ENCODE data around the gene PTBP3. TPM values are rescaled to one million over a fixed set of nuclear protein-coding genes. Genes with fewer than 3 reads are reported as not detected.
A peak's percentile ranks its signal among the peaks of the same experiment; 100 is the strongest.
"Not testable (repeated sequence)": the region's sequence is repeated elsewhere in the genome, so short reads cannot be mapped to it uniquely, and the experiment has no call there.

PTBP3 gene
- polyA plus RNA-seq, 2 donors = 15.8 to 23.7 TPM

DNA sequence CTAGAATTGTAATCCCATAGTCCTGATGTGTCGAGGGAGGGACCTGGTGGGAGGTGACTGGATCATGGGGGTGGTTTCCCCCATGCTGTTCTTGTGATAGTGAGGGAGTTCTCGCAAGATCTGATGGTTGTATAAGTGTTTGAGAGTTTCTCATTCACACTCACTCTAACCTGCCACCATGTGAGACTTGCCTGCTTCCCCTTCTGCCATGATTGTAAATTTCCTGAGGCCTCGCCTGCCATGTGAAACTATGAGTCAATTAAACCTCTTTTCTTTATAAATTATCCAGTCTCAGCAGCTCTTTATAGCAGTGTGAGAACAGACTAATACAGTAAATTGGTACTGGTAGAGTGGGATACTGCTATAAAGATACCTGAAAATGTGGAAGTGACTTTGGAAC is 50.6 kb downstream of the PTBP3 start:
- not testable (repeated sequence) for H3K4me1 ChIP-seq (ENCODE audit: control insufficient read depth in 2 of 2, insufficient read depth in 2 of 2, low read length in 1 of 2); H3K9me3 ChIP-seq (ENCODE audit: control insufficient read depth in 2 of 2, insufficient read depth in 1 of 2, low read depth in 1 of 2, low read length in 1 of 2); H3K27me3 ChIP-seq (ENCODE audit: control insufficient read depth in 1 of 2, insufficient read depth in 2 of 2, low read length in 2 of 2); H3K36me3 ChIP-seq (ENCODE audit: control insufficient read depth in 2 of 2, insufficient read depth in 2 of 2, low read length in 1 of 2); H3K27ac ChIP-seq (ENCODE audit: low read depth in 2 of 2, low read length in 1 of 2); H3K4me3 ChIP-seq (ENCODE audit: low read depth in 1 of 2, low read length in 2 of 2)
- 93 to 95% methylated on average over 3 of the region's 3 CpGs for WGBS, 2 donors

- Histone ChIP-seq H3K4me1 (ENCODE audit: control insufficient read depth in 2 of 2, insufficient read depth in 2 of 2, low read length in 1 of 2) (no peaks in the 10 kb centered on the region), H3K36me3 (ENCODE audit: control insufficient read depth in 2 of 2, insufficient read depth in 2 of 2, low read length in 1 of 2) (peaks cover 0 to 3% of the 10 kb centered on the region in 2 donors), H3K27me3 (ENCODE audit: control insufficient read depth in 1 of 2, insufficient read depth in 2 of 2, low read length in 2 of 2) (no peaks in the 10 kb centered on the region), H3K27ac (ENCODE audit: low read depth in 2 of 2, low read length in 1 of 2) (no peak overlapping the region), H3K4me3 (ENCODE audit: low read depth in 1 of 2, low read length in 2 of 2) (no peak overlapping the region), H3K9me3 (ENCODE audit: control insufficient read depth in 2 of 2, insufficient read depth in 1 of 2, low read depth in 1 of 2, low read length in 1 of 2) (peaks cover 0 to 3% of the 10 kb centered on the region in 2 donors)
- 97 to 99% methylated on average over 2 of the region's 2 CpGs for WGBS, 2 donors
Measured at GRCh38 chr9:112280904-112281303, 52.5 kb downstream of the PTBP3 start.

DNA sequence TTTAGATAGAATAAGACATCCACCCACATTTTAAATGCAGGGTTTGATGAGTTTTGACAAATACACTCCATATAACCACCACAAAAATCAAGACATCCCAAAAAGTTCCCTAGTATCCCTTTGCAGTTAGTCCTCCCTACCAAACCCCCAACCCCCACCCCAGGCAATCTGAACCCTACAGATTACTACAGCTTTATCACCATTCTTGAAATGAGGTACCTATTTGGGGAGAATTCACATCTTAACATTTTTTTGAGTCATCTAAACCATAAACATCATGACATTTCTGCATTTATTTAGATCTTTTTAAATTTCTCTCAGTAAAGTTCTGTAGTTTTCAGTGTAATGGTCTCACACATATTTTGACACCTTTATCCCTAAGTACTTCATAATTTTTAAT is 53.9 kb downstream of the PTBP3 start:
- Histone ChIP-seq H3K27me3 (ENCODE audit: control insufficient read depth in 1 of 2, insufficient read depth in 2 of 2, low read length in 2 of 2) (no peaks in the 10 kb centered on the region), H3K27ac (ENCODE audit: low read depth in 2 of 2, low read length in 1 of 2) (no peak overlapping the region), H3K9me3 (ENCODE audit: control insufficient read depth in 2 of 2, insufficient read depth in 1 of 2, low read depth in 1 of 2, low read length in 1 of 2) (peaks cover 0 to 3% of the 10 kb centered on the region in 2 donors), H3K4me1 (ENCODE audit: control insufficient read depth in 2 of 2, insufficient read depth in 2 of 2, low read length in 1 of 2) (no peaks in the 10 kb centered on the region), H3K4me3 (ENCODE audit: low read depth in 1 of 2, low read length in 2 of 2) (no peak overlapping the region), H3K36me3 (ENCODE audit: control insufficient read depth in 2 of 2, insufficient read depth in 2 of 2, low read length in 1 of 2) (peaks cover 0 to 3% of the 10 kb centered on the region in 2 donors)

DNA sequence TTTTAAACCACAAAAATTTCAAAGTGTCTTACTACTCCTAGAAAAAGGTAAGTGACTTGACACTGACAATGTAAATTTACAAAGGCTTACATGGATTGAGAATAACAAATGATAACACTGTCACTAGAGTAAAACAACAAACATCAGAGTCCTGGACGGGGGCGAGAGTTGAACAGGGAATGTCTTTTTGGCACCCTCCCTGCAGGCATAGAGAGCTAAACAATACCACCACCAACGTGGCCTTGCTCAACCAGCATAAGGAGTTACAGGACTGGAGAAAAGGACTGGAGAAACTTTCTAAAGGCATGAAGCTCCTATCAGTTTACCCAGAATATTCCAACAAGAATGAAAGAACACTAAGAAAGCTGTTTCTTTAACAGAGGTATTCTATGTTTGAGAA is 55.3 kb downstream of the PTBP3 start:
- Histone ChIP-seq H3K4me1 (ENCODE audit: control insufficient read depth in 2 of 2, insufficient read depth in 2 of 2, low read length in 1 of 2) (no peaks in the 10 kb centered on the region), H3K36me3 (ENCODE audit: control insufficient read depth in 2 of 2, insufficient read depth in 2 of 2, low read length in 1 of 2) (no peaks in the 10 kb centered on the region), H3K4me3 (ENCODE audit: low read depth in 1 of 2, low read length in 2 of 2) (no peak overlapping the region), H3K27ac (ENCODE audit: low read depth in 2 of 2, low read length in 1 of 2) (peak overlapping the region; percentile 22 to 31), H3K9me3 (ENCODE audit: control insufficient read depth in 2 of 2, insufficient read depth in 1 of 2, low read depth in 1 of 2, low read length in 1 of 2) (no peaks in the 10 kb centered on the region), H3K27me3 (ENCODE audit: control insufficient read depth in 1 of 2, insufficient read depth in 2 of 2, low read length in 2 of 2) (no peaks in the 10 kb centered on the region)
- WGBS, 2 donors = 50 to 52% methylated on average over 3 of the region's 3 CpGs

DNA sequence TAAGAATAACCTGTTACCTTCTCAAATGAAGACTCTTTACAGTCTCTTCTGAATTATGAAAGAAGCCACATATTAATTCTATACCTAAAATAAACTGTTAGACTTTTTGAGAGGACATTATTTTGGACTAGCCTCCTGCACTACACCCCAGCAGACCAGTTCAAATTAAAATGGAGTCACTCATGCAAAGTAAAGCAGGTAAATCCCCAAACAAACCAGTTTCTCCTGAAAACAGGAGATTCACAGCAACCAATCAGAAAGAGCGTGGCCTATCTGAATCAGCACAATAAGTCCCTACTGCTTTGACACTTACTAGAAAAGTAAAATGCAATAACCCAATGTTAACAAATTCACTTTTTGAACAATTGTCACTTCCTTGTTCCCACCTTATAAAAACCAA is 58.8 kb downstream of the PTBP3 start:
- no peaks in the 10 kb centered on the region for H3K9me3 ChIP-seq (ENCODE audit: control insufficient read depth in 2 of 2, insufficient read depth in 1 of 2, low read depth in 1 of 2, low read length in 1 of 2)
- H3K27ac ChIP-seq (ENCODE audit: low read depth in 2 of 2, low read length in 1 of 2) = no peak overlapping the region
- no peak overlapping the region for H3K4me3 ChIP-seq (ENCODE audit: low read depth in 1 of 2, low read length in 2 of 2)
- no peaks in the 10 kb centered on the region for H3K36me3 ChIP-seq (ENCODE audit: control insufficient read depth in 2 of 2, insufficient read depth in 2 of 2, low read length in 1 of 2)
- no peaks in the 10 kb centered on the region for H3K27me3 ChIP-seq (ENCODE audit: control insufficient read depth in 1 of 2, insufficient read depth in 2 of 2, low read length in 2 of 2)
- no peaks in the 10 kb centered on the region for H3K4me1 ChIP-seq (ENCODE audit: control insufficient read depth in 2 of 2, insufficient read depth in 2 of 2, low read length in 1 of 2)
- WGBS, 2 donors = 77 to 81% methylated on average over 1 of the region's 1 CpG

GRCh38 chr9:112273876-112274275 is 59.5 kb downstream of the PTBP3 start:
- no peak overlapping the region for H3K4me3 ChIP-seq (ENCODE audit: low read depth in 1 of 2, low read length in 2 of 2)
- H3K27ac ChIP-seq (ENCODE audit: low read depth in 2 of 2, low read length in 1 of 2) = no peak overlapping the region
- H3K36me3 ChIP-seq (ENCODE audit: control insufficient read depth in 2 of 2, insufficient read depth in 2 of 2, low read length in 1 of 2) = no peaks in the 10 kb centered on the region
- H3K9me3 ChIP-seq (ENCODE audit: control insufficient read depth in 2 of 2, insufficient read depth in 1 of 2, low read depth in 1 of 2, low read length in 1 of 2) = no peaks in the 10 kb centered on the region
- no peaks in the 10 kb centered on the region for H3K4me1 ChIP-seq (ENCODE audit: control insufficient read depth in 2 of 2, insufficient read depth in 2 of 2, low read length in 1 of 2)
- 60 to 66% methylated on average over 3 of the region's 3 CpGs for WGBS, 2 donors
- H3K27me3 ChIP-seq (ENCODE audit: control insufficient read depth in 1 of 2, insufficient read depth in 2 of 2, low read length in 2 of 2) = no peaks in the 10 kb centered on the region

- WGBS, 2 donors = 94 to 96% methylated on average over 2 of the region's 2 CpGs
- H3K4me3 ChIP-seq (ENCODE audit: low read depth in 1 of 2, low read length in 2 of 2) = no peak overlapping the region
- H3K4me1 ChIP-seq (ENCODE audit: control insufficient read depth in 2 of 2, insufficient read depth in 2 of 2, low read length in 1 of 2) = no peaks in the 10 kb centered on the region
- no peaks in the 10 kb centered on the region for H3K27me3 ChIP-seq (ENCODE audit: control insufficient read depth in 1 of 2, insufficient read depth in 2 of 2, low read length in 2 of 2)
- H3K9me3 ChIP-seq (ENCODE audit: control insufficient read depth in 2 of 2, insufficient read depth in 1 of 2, low read depth in 1 of 2, low read length in 1 of 2) = no peaks in the 10 kb centered on the region
- H3K36me3 ChIP-seq (ENCODE audit: control insufficient read depth in 2 of 2, insufficient read depth in 2 of 2, low read length in 1 of 2) = no peaks in the 10 kb centered on the region
- H3K27ac ChIP-seq (ENCODE audit: low read depth in 2 of 2, low read length in 1 of 2) = no peak overlapping the region
Measured at GRCh38 chr9:112271466-112272098, 61.8 kb downstream of the PTBP3 start.

DNA sequence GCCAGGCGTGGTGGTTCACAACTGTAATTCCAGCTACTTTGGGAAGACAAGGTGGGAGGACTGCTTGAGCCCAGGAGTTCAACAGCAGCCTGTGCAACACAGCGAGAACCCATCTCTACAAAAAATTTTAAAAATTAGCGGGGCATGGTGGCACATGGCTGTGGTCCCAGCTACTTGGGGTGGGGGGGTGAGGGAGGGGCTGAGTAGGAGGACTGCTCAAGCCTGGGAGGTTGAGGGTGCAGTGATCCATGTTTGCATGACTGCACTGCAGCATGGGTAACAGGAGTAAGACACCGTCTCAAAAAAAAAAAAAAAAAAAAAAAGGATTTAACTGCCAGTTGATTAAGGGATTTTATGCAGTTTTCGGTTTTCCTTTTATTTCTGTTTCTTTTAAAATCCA is 65.0 kb downstream of the PTBP3 start:
- Histone ChIP-seq H3K4me3 (ENCODE audit: low read depth in 1 of 2, low read length in 2 of 2) (no peak overlapping the region), H3K27me3 (ENCODE audit: control insufficient read depth in 1 of 2, insufficient read depth in 2 of 2, low read length in 2 of 2) (no peaks in the 10 kb centered on the region), H3K4me1 (ENCODE audit: control insufficient read depth in 2 of 2, insufficient read depth in 2 of 2, low read length in 1 of 2) (no peaks in the 10 kb centered on the region), H3K36me3 (ENCODE audit: control insufficient read depth in 2 of 2, insufficient read depth in 2 of 2, low read length in 1 of 2) (no peaks in the 10 kb centered on the region), H3K9me3 (ENCODE audit: control insufficient read depth in 2 of 2, insufficient read depth in 1 of 2, low read depth in 1 of 2, low read length in 1 of 2) (no peaks in the 10 kb centered on the region), H3K27ac (ENCODE audit: low read depth in 2 of 2, low read length in 1 of 2) (no peak overlapping the region)
- 94% methylated on average over 5 of the region's 5 CpGs for WGBS, 2 donors

DNA sequence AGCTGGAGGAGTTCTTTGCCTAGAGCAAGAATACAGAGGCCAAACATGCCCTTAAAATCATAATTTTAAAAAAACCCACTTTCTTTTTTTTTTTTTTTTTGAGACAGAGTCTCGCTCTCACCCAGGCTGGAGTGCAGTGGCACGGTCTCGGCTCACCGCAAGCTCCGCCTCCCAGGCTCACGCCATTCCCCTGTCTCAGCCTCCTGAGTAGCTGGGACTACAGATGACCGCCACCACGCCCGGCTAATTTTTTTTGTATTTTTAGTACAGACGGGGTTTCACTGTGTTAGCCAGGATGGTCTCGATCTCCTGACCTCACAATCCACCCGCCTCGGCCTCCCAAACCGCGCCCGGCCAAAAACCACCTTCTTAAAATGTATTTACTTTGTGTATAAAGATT is 66.3 kb downstream of the PTBP3 start:
- not testable (repeated sequence) for H3K27ac ChIP-seq (ENCODE audit: low read depth in 2 of 2, low read length in 1 of 2); H3K36me3 ChIP-seq (ENCODE audit: control insufficient read depth in 2 of 2, insufficient read depth in 2 of 2, low read length in 1 of 2); H3K27me3 ChIP-seq (ENCODE audit: control insufficient read depth in 1 of 2, insufficient read depth in 2 of 2, low read length in 2 of 2); H3K4me1 ChIP-seq (ENCODE audit: control insufficient read depth in 2 of 2, insufficient read depth in 2 of 2, low read length in 1 of 2); H3K9me3 ChIP-seq (ENCODE audit: control insufficient read depth in 2 of 2, insufficient read depth in 1 of 2, low read depth in 1 of 2, low read length in 1 of 2); H3K4me3 ChIP-seq (ENCODE audit: low read depth in 1 of 2, low read length in 2 of 2)
- 96 to 98% methylated on average over 16 of the region's 16 CpGs for WGBS, 2 donors

DNA sequence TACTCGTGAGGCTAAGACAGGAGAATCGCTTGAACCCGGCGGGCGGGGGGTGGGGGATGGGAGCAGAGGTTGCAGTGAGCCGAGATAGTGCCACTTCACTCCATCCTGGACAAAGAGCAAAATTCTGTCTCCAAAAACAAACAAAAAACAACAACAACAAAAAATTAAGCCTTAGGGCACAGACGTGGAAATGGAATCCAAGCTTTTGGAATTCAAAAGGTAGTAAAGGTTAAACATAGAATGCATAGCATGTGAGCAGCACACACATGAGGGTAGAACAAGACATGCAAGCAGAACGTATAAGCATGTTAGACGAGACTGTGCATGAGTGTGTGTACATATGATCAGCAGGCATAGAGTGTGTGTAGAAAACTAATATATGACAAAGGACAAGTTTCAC is 68.0 kb downstream of the PTBP3 start:
- no peaks in the 10 kb centered on the region for H3K36me3 ChIP-seq (ENCODE audit: control insufficient read depth in 2 of 2, insufficient read depth in 2 of 2, low read length in 1 of 2)
- no peak overlapping the region for H3K27ac ChIP-seq (ENCODE audit: low read depth in 2 of 2, low read length in 1 of 2)
- no peaks in the 10 kb centered on the region for H3K4me1 ChIP-seq (ENCODE audit: control insufficient read depth in 2 of 2, insufficient read depth in 2 of 2, low read length in 1 of 2)
- H3K9me3 ChIP-seq (ENCODE audit: control insufficient read depth in 2 of 2, insufficient read depth in 1 of 2, low read depth in 1 of 2, low read length in 1 of 2) = no peaks in the 10 kb centered on the region
- H3K4me3 ChIP-seq (ENCODE audit: low read depth in 1 of 2, low read length in 2 of 2) = no peak overlapping the region
- 94 to 96% methylated on average over 9 of the region's 9 CpGs for WGBS, 2 donors
- no peaks in the 10 kb centered on the region for H3K27me3 ChIP-seq (ENCODE audit: control insufficient read depth in 1 of 2, insufficient read depth in 2 of 2, low read length in 2 of 2)
